ENCODE data around the gene RALGPS2. TPM values are rescaled to one million over a fixed set of nuclear protein-coding genes. Genes with fewer than 3 reads are reported as not detected.

Gene RALGPS2
- total RNA-seq, result 38.0 and 41.6 TPM in 2 replicates

- no peak for TF ChIP-seq CTCF (IDR thresholded peaks at IDR 0.05; ENCODE audit: insufficient read depth, low read depth, low read length)
- DNase-seq (ENCODE audit: low read depth), result peak; percentile 71
- H3K4me3 ChIP-seq (ENCODE audit: low read depth, low read length), result peak within 1 kb of the TSS; percentile 89
Measured at GRCh38 chr1:178724728-178725465, at the start of gene RALGPS2. TSS of gene RALGPS2 (plus strand) at chr1:178725244. CDS start at chr1:178776765, 51,521 bp downstream.

GRCh38 chr1:178679237-178679636 lies 45.8 kb upstream of the RALGPS2 start:
- TF ChIP-seq CTCF (IDR thresholded peaks at IDR 0.05; ENCODE audit: insufficient read depth, low read depth, low read length), result no peak
- no peak overlapping the region for H3K4me3 ChIP-seq (ENCODE audit: low read depth, low read length)
- DNase-seq (ENCODE audit: low read depth), result no peak

- no peak for DNase-seq (ENCODE audit: low read depth)
- no peak overlapping the region for H3K4me3 ChIP-seq (ENCODE audit: low read depth, low read length)
- no peak for TF ChIP-seq CTCF (IDR thresholded peaks at IDR 0.05; ENCODE audit: insufficient read depth, low read depth, low read length)
Measured at GRCh38 chr1:178682429-178682828, 42.6 kb upstream of the RALGPS2 start.

GRCh38 chr1:178682886-178683285 lies 42.2 kb upstream of the RALGPS2 start:
- peak; percentile 13 for DNase-seq (ENCODE audit: low read depth)
- no peak for TF ChIP-seq CTCF (IDR thresholded peaks at IDR 0.05; ENCODE audit: insufficient read depth, low read depth, low read length)
- H3K4me3 ChIP-seq (ENCODE audit: low read depth, low read length), result no peak overlapping the region

GRCh38 chr1:178683291-178683690 lies 41.8 kb upstream of the RALGPS2 start:
- no peak for TF ChIP-seq CTCF (IDR thresholded peaks at IDR 0.05; ENCODE audit: insufficient read depth, low read depth, low read length)
- H3K4me3 ChIP-seq (ENCODE audit: low read depth, low read length), result no peak overlapping the region
- DNase-seq (ENCODE audit: low read depth), result peak; percentile 16

- no peak for TF ChIP-seq CTCF (IDR thresholded peaks at IDR 0.05; ENCODE audit: insufficient read depth, low read depth, low read length)
- no peak for DNase-seq (ENCODE audit: low read depth)
- H3K4me3 ChIP-seq (ENCODE audit: low read depth, low read length), result no peak overlapping the region
Measured at GRCh38 chr1:178684111-178684510, 40.9 kb upstream of the RALGPS2 start.
